ENCODE results near the gene MYO9B. TPM values are rescaled to one million over a fixed set of nuclear protein-coding genes. Genes with fewer than 3 reads are reported as not detected.

MYO9B gene
- total RNA-seq, 2 donors from 2014 or later, result 229 to 257 TPM

GRCh38 chr19:17041976-17042375 is 33.6 kb upstream of the MYO9B start:
- DNase-seq (ENCODE audit: low spot score) (no peak), ATAC-seq (ENCODE audit: insufficient number of reproducible peaks, low FRiP score, low read depth) (no peak)
- TF ChIP-seq, protein P1, sequence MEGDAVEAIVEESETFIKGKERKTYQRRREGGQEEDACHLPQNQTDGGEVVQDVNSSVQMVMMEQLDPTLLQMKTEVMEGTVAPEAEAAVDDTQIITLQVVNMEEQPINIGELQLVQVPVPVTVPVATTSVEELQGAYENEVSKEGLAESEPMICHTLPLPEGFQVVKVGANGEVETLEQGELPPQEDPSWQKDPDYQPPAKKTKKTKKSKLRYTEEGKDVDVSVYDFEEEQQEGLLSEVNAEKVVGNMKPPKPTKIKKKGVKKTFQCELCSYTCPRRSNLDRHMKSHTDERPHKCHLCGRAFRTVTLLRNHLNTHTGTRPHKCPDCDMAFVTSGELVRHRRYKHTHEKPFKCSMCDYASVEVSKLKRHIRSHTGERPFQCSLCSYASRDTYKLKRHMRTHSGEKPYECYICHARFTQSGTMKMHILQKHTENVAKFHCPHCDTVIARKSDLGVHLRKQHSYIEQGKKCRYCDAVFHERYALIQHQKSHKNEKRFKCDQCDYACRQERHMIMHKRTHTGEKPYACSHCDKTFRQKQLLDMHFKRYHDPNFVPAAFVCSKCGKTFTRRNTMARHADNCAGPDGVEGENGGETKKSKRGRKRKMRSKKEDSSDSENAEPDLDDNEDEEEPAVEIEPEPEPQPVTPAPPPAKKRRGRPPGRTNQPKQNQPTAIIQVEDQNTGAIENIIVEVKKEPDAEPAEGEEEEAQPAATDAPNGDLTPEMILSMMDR (IDR thresholded peaks at IDR 0.05), result no peak
- no peaks in the 10 kb centered on the region for H3K9me3 ChIP-seq
- H3K27me3 ChIP-seq (replicated peaks; ENCODE audit: insufficient read depth), result no peaks in the 10 kb centered on the region
- H3K27ac ChIP-seq, result no peak overlapping the region
- H3K4me1 ChIP-seq (ENCODE audit: control insufficient read depth in 1 of 2, low read depth in 2 of 2), result no peaks in the 10 kb centered on the region
- H3K36me3 ChIP-seq, result no peaks in the 10 kb centered on the region
- H3K4me3 ChIP-seq, result no peak overlapping the region

DNA sequence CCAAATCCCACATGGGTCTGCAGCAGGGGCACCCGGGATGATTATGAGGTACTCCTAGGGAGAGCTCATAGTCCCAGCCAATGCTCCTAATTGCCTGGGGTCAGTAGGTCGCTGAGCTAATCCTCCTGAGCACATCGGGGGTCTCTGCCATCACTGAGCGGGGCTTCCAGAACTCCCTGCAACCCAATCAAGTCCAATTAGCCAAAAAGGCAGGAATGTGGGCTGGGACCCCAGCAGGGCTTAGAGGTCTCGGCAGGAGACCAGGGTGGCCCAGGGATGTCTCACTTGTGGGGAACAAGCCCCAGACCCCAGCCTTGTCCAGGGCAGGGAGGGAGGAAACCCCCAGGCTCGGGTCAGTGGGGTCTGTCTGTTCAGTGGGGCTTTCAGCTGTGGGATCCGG is 31.8 kb upstream of the MYO9B start:
- Histone ChIP-seq H3K9me3 (no peaks in the 10 kb centered on the region), H3K4me1 (ENCODE audit: control insufficient read depth in 1 of 2, low read depth in 2 of 2) (no peaks in the 10 kb centered on the region), H3K27me3 (replicated peaks; ENCODE audit: insufficient read depth) (no peaks in the 10 kb centered on the region), H3K27ac (no peak overlapping the region), H3K4me3 (no peak overlapping the region), H3K36me3 (peaks cover 2% of the 10 kb centered on the region)
- DNase-seq (ENCODE audit: low spot score) (no peak), ATAC-seq (ENCODE audit: insufficient number of reproducible peaks, low FRiP score, low read depth) (no peak)
- TF ChIP-seq, protein P1 (IDR thresholded peaks at IDR 0.05), result no peak

DNA sequence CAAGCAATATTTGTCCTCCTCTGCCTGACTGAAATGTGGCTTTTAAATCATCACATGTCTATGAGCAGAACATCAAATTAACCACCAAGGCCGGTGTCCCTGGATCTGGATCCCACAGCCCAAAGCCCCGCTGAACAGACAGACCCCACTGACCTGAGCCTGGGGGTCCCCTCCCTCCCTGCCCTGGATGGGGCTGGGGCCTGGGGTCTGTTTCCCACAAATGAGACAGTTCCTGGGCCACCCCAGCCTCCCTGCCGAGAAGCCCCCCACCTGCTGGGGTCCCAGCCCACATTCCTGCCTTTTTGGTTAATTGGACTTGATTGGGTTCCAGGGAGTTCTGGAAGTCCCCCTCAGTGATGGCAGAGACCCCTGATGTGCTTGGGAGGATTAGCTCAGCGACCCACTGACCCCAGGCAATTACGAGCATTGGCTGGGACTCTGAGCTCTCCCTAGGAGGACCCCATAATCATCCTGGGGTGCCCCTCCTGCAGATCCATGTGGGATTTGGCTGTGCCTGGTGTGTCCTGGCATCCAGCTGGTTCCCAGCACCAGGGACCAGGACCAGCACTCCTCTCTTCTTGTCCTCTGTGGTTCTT is 29.6 kb upstream of the MYO9B start:
- Histone ChIP-seq H3K9me3 (no peaks in the 10 kb centered on the region), H3K4me1 (ENCODE audit: control insufficient read depth in 1 of 2, low read depth in 2 of 2) (no peaks in the 10 kb centered on the region), H3K27me3 (replicated peaks; ENCODE audit: insufficient read depth) (no peaks in the 10 kb centered on the region), H3K27ac (no peak overlapping the region), H3K4me3 (no peak overlapping the region), H3K36me3 (peaks cover 7% of the 10 kb centered on the region)
- TF ChIP-seq, protein P1 (IDR thresholded peaks at IDR 0.05), result no peak
- DNase-seq (ENCODE audit: low spot score) (no peak), ATAC-seq (ENCODE audit: insufficient number of reproducible peaks, low FRiP score, low read depth) (no peak)

GRCh38 chr19:17048885-17049453 is 26.6 kb upstream of the MYO9B start:
- Histone ChIP-seq H3K27ac (no peak overlapping the region), H3K4me1 (ENCODE audit: control insufficient read depth in 1 of 2, low read depth in 2 of 2) (no peaks in the 10 kb centered on the region), H3K36me3 (peaks cover 10% of the 10 kb centered on the region), H3K27me3 (replicated peaks; ENCODE audit: insufficient read depth) (no peaks in the 10 kb centered on the region), H3K9me3 (no peaks in the 10 kb centered on the region), H3K4me3 (no peak overlapping the region)
- DNase-seq (ENCODE audit: low spot score) (no peak), ATAC-seq (ENCODE audit: insufficient number of reproducible peaks, low FRiP score, low read depth) (no peak)
- TF ChIP-seq, protein P1 (IDR thresholded peaks at IDR 0.05), result no peak

DNA sequence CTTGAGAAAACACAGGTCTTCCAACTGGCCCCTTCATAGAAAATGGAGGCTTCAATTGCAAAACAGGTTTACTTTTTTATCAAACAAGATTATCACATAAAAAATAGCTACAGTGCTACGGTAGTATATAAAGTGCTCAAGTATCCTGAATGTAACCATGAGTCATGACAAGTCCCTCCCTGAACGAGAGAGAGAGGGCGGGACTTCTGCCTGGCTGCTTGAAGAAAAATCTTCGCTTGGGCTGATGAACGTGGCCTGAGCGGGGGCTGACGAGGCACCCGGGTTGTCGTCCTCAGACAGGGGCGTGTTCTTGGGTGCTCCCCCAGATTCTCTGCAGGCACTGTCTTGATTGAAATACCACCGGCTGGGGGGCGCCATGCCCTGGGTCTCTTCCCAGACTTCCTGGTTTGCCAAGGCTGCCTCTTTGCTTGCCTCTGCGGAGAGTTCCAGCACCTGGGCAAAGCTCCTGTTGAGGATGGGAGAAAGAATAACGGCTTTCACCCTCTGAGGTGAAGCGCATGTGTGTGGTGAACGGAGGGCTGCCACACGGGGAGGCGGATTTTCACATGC is 25.8 kb upstream of the MYO9B start:
- Histone ChIP-seq H3K36me3 (peaks cover 12% of the 10 kb centered on the region), H3K9me3 (no peaks in the 10 kb centered on the region), H3K4me1 (ENCODE audit: control insufficient read depth in 1 of 2, low read depth in 2 of 2) (no peaks in the 10 kb centered on the region), H3K27ac (no peak overlapping the region), H3K27me3 (replicated peaks; ENCODE audit: insufficient read depth) (no peaks in the 10 kb centered on the region), H3K4me3 (no peak overlapping the region)
- TF ChIP-seq, protein P1 (IDR thresholded peaks at IDR 0.05), result no peak
- ATAC-seq (ENCODE audit: insufficient number of reproducible peaks, low FRiP score, low read depth), result no peak
- DNase-seq (ENCODE audit: low spot score), result no peak

All from thoracic aorta (tissue), 2 donors.